ENCODE measurements around the gene SYNE1.
"Not testable (repeated sequence)": the region's sequence is repeated elsewhere in the genome, so short reads cannot be mapped to it uniquely, and the experiment has no call there.

The SYNE1 gene

DNA sequence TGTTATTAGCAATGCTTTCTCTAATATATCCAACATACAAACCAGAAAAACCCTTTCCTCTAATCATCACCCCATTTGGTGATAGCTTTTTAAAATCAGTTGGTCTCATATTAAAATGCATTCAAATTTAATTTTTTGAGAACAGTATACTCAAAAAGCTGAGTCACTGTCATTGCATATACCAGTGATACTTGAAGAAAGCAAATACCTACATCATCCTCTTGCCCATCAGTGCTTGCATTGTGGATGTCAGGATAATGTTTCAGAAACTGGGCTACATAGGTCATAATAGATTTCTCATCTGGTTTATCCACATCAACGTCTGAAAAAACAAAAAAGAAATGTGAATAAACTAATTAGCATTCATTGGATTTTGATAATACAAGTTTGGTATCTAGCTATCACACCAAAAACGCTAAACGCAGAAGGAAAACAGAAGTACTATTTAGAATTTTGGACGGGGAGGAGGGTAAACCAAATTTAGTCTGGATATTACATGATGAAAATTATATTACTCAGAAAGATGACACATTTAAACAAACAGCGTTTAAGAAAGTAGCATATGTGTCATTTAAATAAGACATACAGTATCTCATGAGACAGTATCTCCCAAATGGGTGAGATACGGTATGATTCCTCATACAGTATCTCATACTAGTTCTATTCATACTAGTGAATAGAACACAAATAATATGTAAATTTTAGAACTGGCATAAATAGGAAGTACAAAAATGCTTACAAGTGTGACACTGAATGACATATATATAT lies 134.6 kb downstream of the SYNE1 start:
- no peak overlapping the region for H3K27ac Mint-ChIP-seq
- peaks cover 4% of the 10 kb centered on the region for H3K27me3 Mint-ChIP-seq (ENCODE audit: low read depth, poor library complexity)
- no peaks in the 10 kb centered on the region for H3K36me3 Mint-ChIP-seq (ENCODE audit: low read depth)
- TF ChIP-seq, protein P1, sequence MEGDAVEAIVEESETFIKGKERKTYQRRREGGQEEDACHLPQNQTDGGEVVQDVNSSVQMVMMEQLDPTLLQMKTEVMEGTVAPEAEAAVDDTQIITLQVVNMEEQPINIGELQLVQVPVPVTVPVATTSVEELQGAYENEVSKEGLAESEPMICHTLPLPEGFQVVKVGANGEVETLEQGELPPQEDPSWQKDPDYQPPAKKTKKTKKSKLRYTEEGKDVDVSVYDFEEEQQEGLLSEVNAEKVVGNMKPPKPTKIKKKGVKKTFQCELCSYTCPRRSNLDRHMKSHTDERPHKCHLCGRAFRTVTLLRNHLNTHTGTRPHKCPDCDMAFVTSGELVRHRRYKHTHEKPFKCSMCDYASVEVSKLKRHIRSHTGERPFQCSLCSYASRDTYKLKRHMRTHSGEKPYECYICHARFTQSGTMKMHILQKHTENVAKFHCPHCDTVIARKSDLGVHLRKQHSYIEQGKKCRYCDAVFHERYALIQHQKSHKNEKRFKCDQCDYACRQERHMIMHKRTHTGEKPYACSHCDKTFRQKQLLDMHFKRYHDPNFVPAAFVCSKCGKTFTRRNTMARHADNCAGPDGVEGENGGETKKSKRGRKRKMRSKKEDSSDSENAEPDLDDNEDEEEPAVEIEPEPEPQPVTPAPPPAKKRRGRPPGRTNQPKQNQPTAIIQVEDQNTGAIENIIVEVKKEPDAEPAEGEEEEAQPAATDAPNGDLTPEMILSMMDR (IDR thresholded peaks at IDR 0.05), result no peak
- no peak overlapping the region for H3K4me3 Mint-ChIP-seq
- H3K4me1 Mint-ChIP-seq, result no peaks in the 10 kb centered on the region
- no peak for DNase-seq
- H3K9me3 Mint-ChIP-seq, result no peaks in the 10 kb centered on the region

DNA sequence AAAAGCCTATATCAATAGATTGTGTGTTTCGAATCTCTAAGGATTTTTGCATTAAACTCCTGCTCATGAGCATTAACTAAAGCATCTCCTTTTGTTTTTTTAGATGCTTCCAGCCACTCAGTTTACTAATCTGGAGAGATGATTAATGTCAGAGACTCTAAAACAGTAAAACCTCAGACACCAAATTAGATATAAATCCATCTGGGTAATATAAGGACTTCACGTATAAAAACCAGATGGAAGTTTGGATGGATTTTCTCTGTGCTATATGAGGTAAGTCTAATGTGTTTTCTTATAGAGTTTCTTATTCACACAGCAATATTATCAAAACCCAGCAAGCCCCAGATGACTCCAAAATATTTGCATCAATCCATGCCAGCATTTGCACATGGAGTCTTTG lies 137.2 kb downstream of the SYNE1 start:
- Mint-ChIP-seq H3K27me3 (ENCODE audit: low read depth, poor library complexity) (peaks cover 4% of the 10 kb centered on the region), H3K27ac (no peak overlapping the region), H3K4me3 (no peak overlapping the region), H3K9me3 (no peaks in the 10 kb centered on the region), H3K36me3 (ENCODE audit: low read depth) (no peaks in the 10 kb centered on the region), H3K4me1 (no peaks in the 10 kb centered on the region)
- no peak for DNase-seq
- TF ChIP-seq, protein P1 (IDR thresholded peaks at IDR 0.05), result no peak

DNA sequence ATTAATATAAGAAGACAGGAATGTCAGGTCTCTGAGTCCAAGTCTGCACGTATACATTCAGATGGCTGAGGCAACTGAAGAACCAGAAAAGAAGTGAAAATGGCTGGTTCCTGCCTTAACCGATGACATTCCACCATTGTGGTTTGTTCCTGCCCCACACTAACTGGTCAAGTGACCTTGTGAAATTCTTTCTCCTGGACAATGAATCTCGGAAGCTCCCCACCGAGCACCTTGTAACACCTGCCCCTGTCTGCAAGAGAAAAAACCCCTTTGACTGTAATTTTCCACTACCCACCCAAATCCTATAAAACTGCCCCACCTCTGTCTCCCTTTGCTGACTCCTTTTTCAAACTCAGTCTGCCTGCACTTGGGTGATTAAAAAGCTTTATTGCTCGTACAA lies 140.4 kb downstream of the SYNE1 start:
- Mint-ChIP-seq H3K27me3 (ENCODE audit: low read depth, poor library complexity) (no peaks in the 10 kb centered on the region), H3K27ac (no peak overlapping the region), H3K9me3 (no peaks in the 10 kb centered on the region), H3K36me3 (ENCODE audit: low read depth) (no peaks in the 10 kb centered on the region), H3K4me3 (no peak overlapping the region), H3K4me1 (no peaks in the 10 kb centered on the region)
- no peak for DNase-seq
- TF ChIP-seq, protein P1 (IDR thresholded peaks at IDR 0.05), result no peak

- not testable (repeated sequence) for DNase-seq; H3K36me3 Mint-ChIP-seq (ENCODE audit: low read depth); H3K9me3 Mint-ChIP-seq; H3K4me1 Mint-ChIP-seq; H3K4me3 Mint-ChIP-seq; H3K27ac Mint-ChIP-seq; H3K27me3 Mint-ChIP-seq (ENCODE audit: low read depth, poor library complexity)
Observed at GRCh38 chr6:152495456-152495855, 141.7 kb downstream of the SYNE1 start.

DNA sequence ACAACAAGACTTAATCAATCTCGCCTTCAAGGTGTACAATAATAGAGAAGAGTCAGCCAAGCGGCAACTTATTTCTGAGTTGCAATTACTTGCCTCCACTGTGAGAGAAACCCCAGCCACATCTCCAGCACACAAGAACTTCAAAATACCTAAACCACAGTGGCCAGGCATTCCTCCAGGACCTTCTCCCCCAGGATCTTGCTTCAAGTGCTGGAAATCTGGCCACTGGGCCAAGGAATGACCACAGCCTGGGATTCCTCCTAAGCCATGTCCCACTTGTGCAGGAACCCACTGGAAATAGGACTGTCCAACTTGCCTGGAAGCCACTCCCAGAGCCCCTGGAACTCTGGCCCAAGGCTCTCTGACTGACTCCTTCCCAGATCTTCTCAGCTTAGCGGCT lies 144.9 kb downstream of the SYNE1 start:
- H3K36me3 Mint-ChIP-seq (ENCODE audit: low read depth); H3K9me3 Mint-ChIP-seq; H3K4me1 Mint-ChIP-seq; H3K27me3 Mint-ChIP-seq (ENCODE audit: low read depth, poor library complexity); H3K27ac Mint-ChIP-seq; DNase-seq; H3K4me3 Mint-ChIP-seq: not testable (repeated sequence)

GRCh38 chr6:152491501-152491900 lies 145.7 kb downstream of the SYNE1 start:
- not testable (repeated sequence) for H3K27ac Mint-ChIP-seq; H3K36me3 Mint-ChIP-seq (ENCODE audit: low read depth); H3K27me3 Mint-ChIP-seq (ENCODE audit: low read depth, poor library complexity); DNase-seq; H3K4me3 Mint-ChIP-seq; H3K9me3 Mint-ChIP-seq; H3K4me1 Mint-ChIP-seq

- H3K36me3 Mint-ChIP-seq (ENCODE audit: low read depth); H3K27ac Mint-ChIP-seq; H3K4me1 Mint-ChIP-seq; H3K9me3 Mint-ChIP-seq; H3K4me3 Mint-ChIP-seq; DNase-seq; H3K27me3 Mint-ChIP-seq (ENCODE audit: low read depth, poor library complexity): not testable (repeated sequence)
Observed at GRCh38 chr6:152490971-152491378, 146.2 kb downstream of the SYNE1 start.

- no peaks in the 10 kb centered on the region for H3K4me1 Mint-ChIP-seq
- TF ChIP-seq, protein P1 (IDR thresholded peaks at IDR 0.05), result no peak
- peaks cover 4% of the 10 kb centered on the region for H3K27me3 Mint-ChIP-seq (ENCODE audit: low read depth, poor library complexity)
- no peak overlapping the region for H3K4me3 Mint-ChIP-seq
- DNase-seq, result no peak
- H3K36me3 Mint-ChIP-seq (ENCODE audit: low read depth), result no peaks in the 10 kb centered on the region
- H3K27ac Mint-ChIP-seq, result no peak overlapping the region
- no peaks in the 10 kb centered on the region for H3K9me3 Mint-ChIP-seq
Observed at GRCh38 chr6:152484806-152485205, 152.4 kb downstream of the SYNE1 start.

All from nephron progenitor cell (in vitro differentiated cells).